Measurements from ENCODE around the gene DHRS3. TPM values are rescaled to one million over a fixed set of nuclear protein-coding genes. Genes with fewer than 3 reads are reported as not detected.

Gene DHRS3
- polyA plus RNA-seq, 1 of the 3 experiments (the other 2 are of a cell fraction), result 44.8 TPM

- H3K27ac ChIP-seq (ENCODE audit: low read depth in 2 of 2, low read length in 1 of 2), result no peak overlapping the region
- 72% methylated on average over 8 of the region's 8 CpGs for WGBS (ENCODE audit: low lambda C conversion rate)
- no peak for DNase-seq
- POLR2A ChIA-PET, result no interaction called here
- H3K4me2 ChIP-seq, result no peak overlapping the region
- H3F3A ChIP-seq (replicated peaks; ENCODE audit: insufficient read depth), result no peaks in the 10 kb centered on the region
- TF ChIP-seq FOXM1 (IDR thresholded peaks at IDR 0.05; ENCODE audit: low read depth) (no peak), POLR2AphosphoS5 (IDR thresholded peaks at IDR 0.05; ENCODE audit: low read depth, low read length) (no peak), MXI1 (IDR thresholded peaks at IDR 0.05; ENCODE audit: low read depth, low read length) (no peak), IRF3 (IDR thresholded peaks at IDR 0.05; ENCODE audit: low read depth, low read length) (no peak), MAX (IDR thresholded peaks at IDR 0.05; ENCODE audit: low read depth) (no peak), RXRA (IDR thresholded peaks at IDR 0.05; ENCODE audit: borderline replicate concordance, low read depth) (no peak), FOSL2 (IDR thresholded peaks at IDR 0.05; ENCODE audit: borderline replicate concordance, low read depth) (no peak), CTCF (IDR thresholded peaks at IDR 0.05) (no peak)
- no peaks in the 10 kb centered on the region for H3K79me2 ChIP-seq (ENCODE audit: insufficient read depth)
- H3K36me3 ChIP-seq (replicated peaks in 1 of 2; ENCODE audit: control insufficient read depth in 1 of 2, insufficient read depth in 2 of 2, low read length in 1 of 2), result no peaks in the 10 kb centered on the region
- H3K27me3 ChIP-seq (ENCODE audit: insufficient read depth), result no peaks in the 10 kb centered on the region
- H3K4me1 ChIP-seq (ENCODE audit: control insufficient read depth in 1 of 2, insufficient read depth in 2 of 2, low read depth in 1 of 2, low read length in 1 of 2), result peaks cover 0 to 2% of the 10 kb centered on the region in 2 experiments; a peak in 1 of 4 replicates
- H2AFZ ChIP-seq (ENCODE audit: low read depth), result no peak overlapping the region
- no peak overlapping the region for H3K9ac ChIP-seq
- H3K4me3 ChIP-seq (ENCODE audit: low read depth in 2 of 2, low read length in 1 of 2), result no peak overlapping the region
- no peaks in the 10 kb centered on the region for H4K20me1 ChIP-seq (ENCODE audit: insufficient read depth)
- no peaks in the 10 kb centered on the region for H3K9me2 ChIP-seq
- no peaks in the 10 kb centered on the region for H3K9me3 ChIP-seq
- CTCF ChIA-PET, result no interaction called here
These were observed 29.3 kb downstream of the DHRS3 start for GRCh38 chr1:12588695-12589094.

GRCh38 chr1:12587981-12588640 is 29.9 kb downstream of the DHRS3 start:
- Histone ChIP-seq H3F3A (replicated peaks; ENCODE audit: insufficient read depth) (no peaks in the 10 kb centered on the region), H4K20me1 (ENCODE audit: insufficient read depth) (no peaks in the 10 kb centered on the region), H3K9ac (no peak overlapping the region), H3K27ac (ENCODE audit: low read depth in 2 of 2, low read length in 1 of 2) (no peak overlapping the region), H2AFZ (ENCODE audit: low read depth) (no peak overlapping the region), H3K4me2 (no peak overlapping the region), H3K4me3 (ENCODE audit: low read depth in 2 of 2, low read length in 1 of 2) (no peak overlapping the region), H3K9me3 (no peaks in the 10 kb centered on the region), H3K4me1 (ENCODE audit: control insufficient read depth in 1 of 2, insufficient read depth in 2 of 2, low read depth in 1 of 2, low read length in 1 of 2) (no peaks in the 10 kb centered on the region; a peak in 1 of 4 replicates), H3K36me3 (replicated peaks in 1 of 2; ENCODE audit: control insufficient read depth in 1 of 2, insufficient read depth in 2 of 2, low read length in 1 of 2) (no peaks in the 10 kb centered on the region), H3K27me3 (ENCODE audit: insufficient read depth) (no peaks in the 10 kb centered on the region), H3K9me2 (no peaks in the 10 kb centered on the region), H3K79me2 (ENCODE audit: insufficient read depth) (no peaks in the 10 kb centered on the region)
- 78% methylated on average over 7 of the region's 7 CpGs for WGBS (ENCODE audit: low lambda C conversion rate)
- POLR2A ChIA-PET, result no interaction called here
- TF ChIP-seq GABPA (IDR thresholded peaks at IDR 0.05; ENCODE audit: low read depth) (no peak), EP300 (IDR thresholded peaks at IDR 0.05; ENCODE audit: borderline replicate concordance in 1 of 2, low read depth in 1 of 2, low read length in 1 of 2) (no peak), FOSL2 (IDR thresholded peaks at IDR 0.05; ENCODE audit: borderline replicate concordance, low read depth) (no peak), MEF2A (IDR thresholded peaks at IDR 0.05; ENCODE audit: borderline replicate concordance, low read depth) (no peak)
- CTCF ChIA-PET, result no interaction called here
- DNase-seq, result no peak
